GM12878 (cell line): ENCODE measurements around the gene MYO1E. TPM values are rescaled to one million over a fixed set of nuclear protein-coding genes. Genes with fewer than 3 reads are reported as not detected.

Source experiments
- ATAC-seq: fragments of 200-7000 bp; cut with Tn5 transposase; 3 replicates; pipeline ENCODE4 v1.9.1; 2020; ENCODE audit warnings: mild to moderate bottlenecking, moderate library complexity
- BruUV-seq: library from RNA; stranded (reverse); fragments of 400-500 nt; replicated peaks from 2 replicates; lab custom pipeline; 2021; lab: Mats Ljungman, UMichigan
- CTCF ChIA-PET: fragments of 300-600 bp; sonication (Branson Sonifier 250); formaldehyde crosslinking; extraction: SDS; loops from one replicate; lab custom pipeline; 2021; ENCODE audit warnings: inconsistent platforms; lab: Yijun Ruan, JAX
- POLR2A ChIA-PET: fragments of 350-600 bp; formaldehyde crosslinking; extraction: SDS; loops from one replicate; lab custom pipeline; 2021; ENCODE audit warnings: inconsistent platforms; lab: Charles Lee
- RAD21 ChIA-PET: fragments of 300-600 bp; sonication (Branson Sonifier 250); formaldehyde crosslinking; loops from one replicate; lab custom pipeline; 2023; ENCODE audit warnings: antibody characterized with exemption; ENCODE audit not compliant: unreplicated experiment; lab: Charles Lee
- SMC1A ChIA-PET: fragments of 300-600 bp; sonication (Branson Sonifier 250); formaldehyde crosslinking; loops from one replicate; lab custom pipeline; 2023; ENCODE audit not compliant: unreplicated experiment, uncharacterized antibody; lab: Charles Lee
- DNase-seq: peaks from one replicate; pipeline ENCODE4 v3.0.0-alpha.2; 2011; ENCODE audit warnings: low read depth, low spot score
- FAIRE-seq: peaks from 3 replicates; lab custom pipeline; 2011; peaks lifted over from hg19 to GRCh38; lab: Jason Lieb, UNC
- H2AFZ ChIP-seq: 2 replicates; pipeline ENCODE4 v1.6.0; 2011; ENCODE audit warnings: low read depth, low read length, control low read depth; ENCODE audit not compliant: control insufficient read depth
- H3K27ac ChIP-seq: 2 replicates; pipeline ENCODE4 v1.5.1; 2011; ENCODE audit warnings: control low read depth; ENCODE audit not compliant: control insufficient read depth, insufficient read depth
- H3K27me3 ChIP-seq, 2 experiments: replicated peaks in 1 of 2; 2 replicates each; pipeline versions ENCODE4 v1.6.0 to v1.6.1; 2011; ENCODE audit warnings: low read length in 1 of 2; ENCODE audit not compliant: control insufficient read depth in 2 of 2, insufficient read depth in 2 of 2
- H3K36me3 ChIP-seq, 2 experiments: 2 replicates each; pipeline ENCODE4 v1.5.1; 2011; ENCODE audit warnings: low read length in 1 of 2; ENCODE audit not compliant: control insufficient read depth in 2 of 2, insufficient read depth in 2 of 2
- H3K4me1 ChIP-seq: 2 replicates; pipeline ENCODE4 v1.6.1; 2011; ENCODE audit warnings: mild to moderate bottlenecking, low read length, moderate library complexity, mixed read lengths; ENCODE audit not compliant: control insufficient read depth, insufficient read depth
- H3K4me2 ChIP-seq: 2 replicates; pipeline ENCODE4 v1.6.0; 2011; ENCODE audit warnings: control low read depth; ENCODE audit not compliant: control insufficient read depth, insufficient read depth
- H3K4me3 ChIP-seq: fragments of 200-600 bp; sonication (generic); 2 replicates; pipeline ENCODE4 v1.5.1; 2016
- H3K79me2 ChIP-seq: 2 replicates; pipeline ENCODE4 v1.6.0; 2011; ENCODE audit warnings: low read length; ENCODE audit not compliant: control insufficient read depth, insufficient read depth
- H3K9ac ChIP-seq: 2 replicates; pipeline ENCODE4 v1.8.0; 2011; ENCODE audit warnings: low read length, control low read depth, mixed read lengths; ENCODE audit not compliant: control insufficient read depth, insufficient read depth
- H3K9me3 ChIP-seq: replicated peaks from 3 replicates; pipeline ENCODE4 v1.5.1; 2011; ENCODE audit warnings: mild to moderate bottlenecking, low read length; ENCODE audit not compliant: control insufficient read depth, insufficient read depth
- H4K20me1 ChIP-seq: 2 replicates; pipeline ENCODE4 v1.6.0; 2011; ENCODE audit not compliant: control insufficient read depth, insufficient read depth
- ATF3 ChIP-seq: IDR thresholded peaks from 2 replicates; pipeline ENCODE4 v1.6.1; 2011; ENCODE audit warnings: low read depth, mild to moderate bottlenecking, low read length, moderate library complexity, borderline replicate concordance; ENCODE audit errors: extremely low read depth
- ATF7 ChIP-seq: fragments of 450-650 bp; IDR thresholded peaks from 2 replicates; pipeline ENCODE4 v1.6.1; 2016; ENCODE audit warnings: low read depth, mild to moderate bottlenecking
- HDAC6 ChIP-seq: fragments of 200-600 bp; sonication (generic); IDR thresholded peaks from one replicate; pipeline ENCODE4 v1.8.0; 2017; ENCODE audit warnings: antibody characterized with exemption; ENCODE audit not compliant: unreplicated experiment
- HDGF ChIP-seq: fragments of 450-650 bp; IDR thresholded peaks from 2 replicates; pipeline ENCODE4 v1.6.1; 2016; ENCODE audit warnings: antibody characterized with exemption
- IKZF1 ChIP-seq: fragments of 450-650 bp; conservative IDR thresholded peaks from 2 replicates; pipeline ENCODE4 v1.6.1; 2017; ENCODE audit warnings: antibody characterized with exemption, mild to moderate bottlenecking
- MEF2A ChIP-seq: IDR thresholded peaks from 2 replicates; pipeline ENCODE4 v1.6.1; 2011; ENCODE audit warnings: low read depth, mild to moderate bottlenecking, low read length, moderate library complexity; ENCODE audit not compliant: insufficient read depth
- NBN ChIP-seq: fragments of 450-650 bp; IDR thresholded peaks from 2 replicates; pipeline ENCODE4 v1.6.1; 2016
- POLR2AphosphoS2 ChIP-seq: IDR thresholded peaks from 2 replicates; pipeline ENCODE4 v1.6.1; 2011; ENCODE audit warnings: low read depth, mild to moderate bottlenecking, low read length, improper control_type of control experiment, moderate library complexity
- SPI1 ChIP-seq: IDR thresholded peaks from 2 replicates; pipeline ENCODE4 v1.6.1; 2011; ENCODE audit warnings: low read depth, mild to moderate bottlenecking, low read length, moderate library complexity, borderline replicate concordance; ENCODE audit not compliant: insufficient read depth
- SREBF2 ChIP-seq: IDR thresholded peaks from 2 replicates; pipeline ENCODE4 v1.6.1; 2012; ENCODE audit warnings: mild to moderate bottlenecking, low read length
- TARDBP ChIP-seq: IDR thresholded peaks from 2 replicates; pipeline ENCODE4 v1.6.1; 2016; ENCODE audit warnings: borderline replicate concordance
- ZNF592 ChIP-seq: fragments of 450-650 bp; IDR thresholded peaks from 2 replicates; pipeline ENCODE4 v1.6.1; 2017; ENCODE audit warnings: mild to moderate bottlenecking, moderate library complexity
- ZSCAN29 ChIP-seq: fragments of 450-650 bp; IDR thresholded peaks from 2 replicates; pipeline ENCODE4 v1.6.1; 2017; ENCODE audit warnings: mild to moderate bottlenecking, moderate library complexity
- WGBS: methylation state at CpG from one replicate; pipeline ENCODE4 v1.1.6; 2016; ENCODE audit warnings: low lambda C conversion rate; ENCODE audit not compliant: insufficient replicate concordance, insufficient coverage; ENCODE audit errors: missing lambda C conversion rate; 5-methylcytosine and 5-hydroxymethylcytosine counted together
- in situ Hi-C: fragments of 300-500 bp; cut with MboI; formaldehyde crosslinking; loops from 9 replicates; pipeline ENCODE4 v1.14.3; 2018; ENCODE audit warnings: mixed read lengths
- intact Hi-C: fragments of 100-400 bp; cut with micrococcal nuclease; formaldehyde crosslinking; loops from one replicate; pipeline ENCODE4 v1.14.2; 2022; ENCODE audit not compliant: unreplicated experiment
- polyA plus RNA-seq, 11 experiments: library from polyadenylated mRNA; depleted of rRNA in 4 of 11; unstranded in 6 of 11; stranded (reverse) in 5 of 11; fragments of >200 nt; fragmentation: Nextera tagmentation in 4 of 11; fragmentation: Illumina TruSeq in 1 of 11; extraction: Ambion mirVana in 4 of 11; extraction: Trizol in 1 of 11; gene quantifications; 1 replicate in 1 of 11; 2 replicates in 10 of 11; pipeline versions ENCODE4 v1.2.1 to v1.2.3, GENCODE V29; 2011 to 2016; ENCODE audit warnings: inconsistent platforms in 2 of 11, missing spikeins in 2 of 11, low read depth in 1 of 11
- total RNA-seq, 4 experiments: library from RNA; depleted of rRNA in 3 of 4; stranded (reverse); fragments of >200 nt in 3 of 4; fragmentation: Illumina TruSeq in 1 of 4; extraction: Trizol in 1 of 4; gene quantifications; 2 replicates each; pipeline versions ENCODE4 v1.2.1 to v1.2.3, GENCODE V29; 2013 to 2021
- TF ChIP-seq, protein P1 (sequence below): fragments of 450-650 bp; IDR thresholded peaks from 2 replicates; pipeline ENCODE4 v1.6.1; 2014; ENCODE audit warnings: mild to moderate bottlenecking

MYO1E gene
- total and polyA plus RNA-seq, 10 of the 15 experiments (the other 5 are each of a cell fraction or from before 2014, with no cell fraction given): 10.3 to 266 (median 64.9) TPM

GRCh38 chr15:59355730-59356129, 16.9 kb downstream of the MYO1E start:
- no peak overlapping the region; the same call in 1 of the 2 replicates for H3K27ac ChIP-seq
- H3K9ac ChIP-seq: no peak overlapping the region; the same call in 1 of the 2 replicates
- no peak for FAIRE-seq
- TF ChIP-seq ZSCAN29 (no peak), ATF3 (no peak), MEF2A (no peak), HDAC6 (no peak), SREBF2 (no peak), SPI1 (no peak), POLR2AphosphoS2 (no peak), IKZF1 (no peak), ZNF592 (no peak), NBN (no peak), HDGF (no peak), ATF7 (no peak), TARDBP (no peak)
- TF ChIP-seq, protein P1, sequence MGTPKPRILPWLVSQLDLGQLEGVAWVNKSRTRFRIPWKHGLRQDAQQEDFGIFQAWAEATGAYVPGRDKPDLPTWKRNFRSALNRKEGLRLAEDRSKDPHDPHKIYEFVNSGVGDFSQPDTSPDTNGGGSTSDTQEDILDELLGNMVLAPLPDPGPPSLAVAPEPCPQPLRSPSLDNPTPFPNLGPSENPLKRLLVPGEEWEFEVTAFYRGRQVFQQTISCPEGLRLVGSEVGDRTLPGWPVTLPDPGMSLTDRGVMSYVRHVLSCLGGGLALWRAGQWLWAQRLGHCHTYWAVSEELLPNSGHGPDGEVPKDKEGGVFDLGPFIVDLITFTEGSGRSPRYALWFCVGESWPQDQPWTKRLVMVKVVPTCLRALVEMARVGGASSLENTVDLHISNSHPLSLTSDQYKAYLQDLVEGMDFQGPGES: no peak
- TF ChIP-seq, all 136 proteins: peak for 0
- WGBS: 75% methylated on average over 7 of the region's 7 CpGs
- Histone ChIP-seq H3K27me3 (no peaks in the 10 kb centered on the region), H3K36me3 (peaks cover 1 to 7% of the 10 kb centered on the region in 2 experiments; a peak in 3 of 4 replicates), H3K4me2 (peak overlapping the region; percentile 70), H3K9me3 (no peaks in the 10 kb centered on the region; the same call in 2 of the 3 replicates), H3K4me1 (peaks cover 62% of the 10 kb centered on the region), H2AFZ (no peak overlapping the region), H3K79me2 (peaks cover 91% of the 10 kb centered on the region), H4K20me1 (no peaks in the 10 kb centered on the region; the same call in 1 of the 2 replicates), H3K4me3 (peak overlapping the region; percentile 19; the same call in 1 of the 2 replicates)
- POLR2A ChIA-PET: no interaction called here
- DNase-seq (no peak), ATAC-seq (no peak; the same call in 2 of the 3 replicates)
- SMC1A ChIA-PET: interaction anchor here (1.0 to 1.6 kb wide), 2 partner anchors 15 to 47 kb away, joined by 3 read pairs; no protein-coding TSS in a partner anchor
- intact Hi-C loops (no loop called here), in situ Hi-C loops (no loop called here)
- CTCF ChIA-PET: interaction anchor here (0.9 to 1.8 kb wide), 2 partner anchors 9 to 12 kb away, joined by 3 to 5 read pairs; no protein-coding TSS in a partner anchor
- RAD21 ChIA-PET: interaction anchor here (0.6 to 1.3 kb wide), 3 partner anchors 20 to 190 kb away, joined by 3 read pairs; no protein-coding TSS in a partner anchor
- BruUV-seq: no TSS peak
